Heart left ventricle (tissue), 16 donors: ENCODE measurements around the gene LCLAT1. TPM values are rescaled to one million over a fixed set of nuclear protein-coding genes. Genes with fewer than 3 reads are reported as not detected.
"Not testable (repeated sequence)": the region's sequence is repeated elsewhere in the genome, so short reads cannot be mapped to it uniquely, and the experiment has no call there.

Experiments
- ATAC-seq, 4 donors: fragments of 200-7000 bp; cut with Tn5 transposase; one replicate each; pipeline ENCODE4 v1.9.1; 2020 to 2022; ENCODE audit warnings: moderate library complexity in 4 of 4, mild to moderate bottlenecking in 3 of 4, moderate number of reproducible peaks in 1 of 4
- DNase-seq, 5 donors: peaks; one replicate each; pipeline ENCODE4 v3.0.0-alpha.2; 2020
- H3K27ac ChIP-seq, 12 donors: fragments of 200-600 bp; sonication (generic) in 4 of 12; one replicate each; pipeline versions ENCODE4 v1.5.0 to v1.8.0; 2016 to 2022; ENCODE audit warnings: mild to moderate bottlenecking in 2 of 12
- H3K27me3 ChIP-seq, 9 donors: fragments of 200-600 bp; sonication (generic) in 2 of 9; one replicate each; pipeline versions ENCODE4 v1.5.1 to v1.8.0; 2016 to 2022; ENCODE audit warnings: mild to moderate bottlenecking in 3 of 9
- H3K36me3 ChIP-seq, 9 donors: fragments of 200-600 bp; sonication (generic) in 2 of 9; one replicate each; pipeline versions ENCODE4 v1.5.0 to v1.8.0; 2018 to 2022; ENCODE audit warnings: mild to moderate bottlenecking in 2 of 9
- H3K4me1 ChIP-seq, 12 donors: fragments of 200-600 bp; sonication (generic) in 4 of 12; one replicate each; pipeline versions ENCODE4 v1.5.0 to v1.8.0; 2016 to 2022; ENCODE audit warnings: mild to moderate bottlenecking in 3 of 12
- H3K4me3 ChIP-seq, 12 donors: fragments of 200-600 bp; sonication (generic) in 4 of 12; one replicate each; pipeline versions ENCODE4 v1.5.0 to v1.8.0; 2017 to 2022; ENCODE audit warnings: mild to moderate bottlenecking in 9 of 12, moderate library complexity in 4 of 12
- H3K9me3 ChIP-seq, 12 donors: fragments of 200-600 bp; sonication (generic) in 4 of 12; one replicate each; pipeline versions ENCODE4 v1.5.0 to v1.8.0; 2016 to 2022; ENCODE audit warnings: mild to moderate bottlenecking in 1 of 12
- POLR2A ChIP-seq, 2 donors: fragments of 450-650 bp; IDR thresholded peaks; one replicate each; pipeline ENCODE4 v1.6.1; 2017; ENCODE audit warnings: antibody characterized with exemption in 2 of 2, mild to moderate bottlenecking in 2 of 2, moderate library complexity in 2 of 2
- WGBS, 4 donors: extraction: QIAGEN DNeasy Blood & Tissue Kit in 2 of 4; methylation state at CpG; one replicate each; pipeline versions ENCODE4 v1.1.5 to v1.1.7; 2013 to 2018; 5-methylcytosine and 5-hydroxymethylcytosine counted together
- intact Hi-C, 10 donors: fragments of 100-400 bp; cut with DNase I; formaldehyde crosslinking; loops; one replicate each; pipeline versions ENCODE4 v1.11.1 to v1.14.2; 2022
- polyA plus RNA-seq, 2 donors: library from polyadenylated mRNA; stranded (reverse); fragments of 200-250 nt; gene quantifications; one replicate each; pipeline ENCODE4 v1.2.3, GENCODE V29; 2013
- total RNA-seq, 9 donors: library from RNA; depleted of rRNA in 2 of 9; stranded (reverse); fragments of >200 nt in 2 of 9; fragmentation: NEBNext Ultra II Directional in 3 of 9; extraction: Animal tissue kit (Norgen Biotek cat#: 25700) in 3 of 9; gene quantifications; one replicate each; pipeline versions ENCODE4 v1.1.0 to v1.2.4, GENCODE V29; 2016 to 2023
- TF ChIP-seq, protein P1 (sequence below), 12 donors: fragments of 200-600 bp; sonication (generic) in 4 of 12; IDR thresholded peaks; one replicate each; pipeline versions ENCODE4 v1.5.0 to v1.8.0; 2018 to 2022; ENCODE audit warnings: antibody characterized with exemption in 12 of 12, mild to moderate bottlenecking in 5 of 12
- donor health status: ischemic (EF 13 %, LVEDD 7.1; RV severe dilation, severe dysfunction).
- donor health status: healthy with polysubstance abuse.
- donor health status: DM: no; HTN: yes; CAD: no.
- donor health status: DM: no; HTN: no; CAD: no.
- donor health status: ischemic (EF 25% LVEDD 6.9; RV normal size, moderate dysfunction).
- donor health status: ischemic (EF 25% LVEDD 5.7; RV mildly dilated, moderate dysfunction).
- donor health status: healthy.
- donor health status: DM: yes; HTN: yes; CAD: no.
- donor health status: ischemic (EF 35%, LVEDD 5.7; RV mildly dilated, moderate dysfunction).
- donor health status: nonischemic (EF 11% LVEDD 7.7; RV severe dilation, severe dysfunction).
- donor health status: DM: yes; HTN: yes; CAD: no.
- donor health status: PGD.
- donor health status: ischemic (EF 29% LVEDD 5.4; RV normal size, mild dysfunction).
- donor health status: nonischemic (EF 23%, LVEDD 6.1; RV moderate dilation, normal function).

LCLAT1 gene
- total and polyA plus RNA-seq, 11 donors = 9.8 to 70.2 (median 43.8) TPM

DNA sequence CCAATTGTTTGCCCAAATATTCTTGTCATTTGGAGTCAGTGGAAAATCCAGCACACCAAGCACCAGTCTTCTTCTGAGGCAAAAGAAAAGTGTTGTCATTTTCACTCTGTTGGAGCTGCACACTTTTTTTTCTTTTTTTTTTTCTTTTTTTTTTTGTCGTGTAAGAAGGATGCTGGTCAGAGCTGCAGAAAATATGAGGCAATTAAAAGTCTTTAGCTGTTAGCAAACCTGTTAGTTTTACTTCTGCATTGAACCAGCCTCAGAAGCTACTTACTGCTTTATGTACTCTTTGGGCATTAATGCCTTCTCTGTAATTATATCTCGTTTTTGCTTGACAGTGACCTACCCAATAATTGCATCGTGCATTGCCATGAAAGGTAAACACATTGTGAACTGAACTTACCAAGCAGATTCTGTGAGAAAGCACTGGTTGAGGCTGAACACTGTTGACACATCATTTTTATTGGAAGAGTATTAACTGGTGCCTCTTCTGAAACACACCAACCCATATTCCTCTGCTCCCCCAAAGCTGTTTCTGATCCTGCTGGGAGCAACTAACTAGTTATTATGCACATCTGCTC, 194.8 kb downstream of the LCLAT1 start:
- no peak overlapping the region for H3K27ac ChIP-seq
- WGBS, 4 donors = 59 to 88% (median 73%) methylated on average over 3 of the region's 3 CpGs
- no peaks in the 10 kb centered on the region for H3K27me3 ChIP-seq
- peaks cover 0 to 27% (median 17%) of the 10 kb centered on the region in 9 donors for H3K36me3 ChIP-seq
- H3K4me3 ChIP-seq = no peak overlapping the region
- intact Hi-C loops = no loop called here
- no peaks in the 10 kb centered on the region for H3K4me1 ChIP-seq
- no peak for DNase-seq
- ATAC-seq = no peak
- TF ChIP-seq, protein P1, sequence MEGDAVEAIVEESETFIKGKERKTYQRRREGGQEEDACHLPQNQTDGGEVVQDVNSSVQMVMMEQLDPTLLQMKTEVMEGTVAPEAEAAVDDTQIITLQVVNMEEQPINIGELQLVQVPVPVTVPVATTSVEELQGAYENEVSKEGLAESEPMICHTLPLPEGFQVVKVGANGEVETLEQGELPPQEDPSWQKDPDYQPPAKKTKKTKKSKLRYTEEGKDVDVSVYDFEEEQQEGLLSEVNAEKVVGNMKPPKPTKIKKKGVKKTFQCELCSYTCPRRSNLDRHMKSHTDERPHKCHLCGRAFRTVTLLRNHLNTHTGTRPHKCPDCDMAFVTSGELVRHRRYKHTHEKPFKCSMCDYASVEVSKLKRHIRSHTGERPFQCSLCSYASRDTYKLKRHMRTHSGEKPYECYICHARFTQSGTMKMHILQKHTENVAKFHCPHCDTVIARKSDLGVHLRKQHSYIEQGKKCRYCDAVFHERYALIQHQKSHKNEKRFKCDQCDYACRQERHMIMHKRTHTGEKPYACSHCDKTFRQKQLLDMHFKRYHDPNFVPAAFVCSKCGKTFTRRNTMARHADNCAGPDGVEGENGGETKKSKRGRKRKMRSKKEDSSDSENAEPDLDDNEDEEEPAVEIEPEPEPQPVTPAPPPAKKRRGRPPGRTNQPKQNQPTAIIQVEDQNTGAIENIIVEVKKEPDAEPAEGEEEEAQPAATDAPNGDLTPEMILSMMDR (IDR thresholded peaks at IDR 0.05) = no peak
- no peak for TF ChIP-seq POLR2A (IDR thresholded peaks at IDR 0.05)
- H3K9me3 ChIP-seq = no peaks in the 10 kb centered on the region

GRCh38 chr2:30643013-30643412, 196.0 kb downstream of the LCLAT1 start:
- H3K27me3 ChIP-seq, H3K4me3 ChIP-seq, intact Hi-C loops, H3K4me1 ChIP-seq, ATAC-seq, H3K9me3 ChIP-seq, H3K27ac ChIP-seq, DNase-seq: not testable (repeated sequence)
- peaks cover 0 to 27% (median 17%) of the 10 kb centered on the region in 9 donors for H3K36me3 ChIP-seq
- 92 to 100% (median 96%) methylated on average over 3 of the region's 4 CpGs for WGBS, 4 donors

DNA sequence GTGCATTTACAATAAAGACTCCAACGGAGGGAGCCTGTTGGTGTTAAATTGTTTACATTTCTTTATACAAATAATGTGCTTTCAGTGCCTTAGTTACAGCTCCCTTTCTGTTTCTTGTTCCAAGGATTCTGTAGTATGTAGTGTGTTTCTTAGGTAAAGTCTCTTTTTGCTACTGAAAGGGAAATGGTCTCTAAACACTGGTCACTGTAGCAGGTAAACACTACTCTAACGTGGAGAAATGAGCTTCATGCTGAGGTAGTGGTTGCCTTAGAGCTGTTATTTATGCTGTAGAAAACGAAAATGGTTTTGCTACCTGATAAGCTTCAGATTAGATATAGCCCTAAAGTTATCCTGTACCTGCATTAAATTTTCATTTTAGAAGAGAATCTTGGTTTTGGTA, 196.6 kb downstream of the LCLAT1 start:
- H3K4me3 ChIP-seq = no peak overlapping the region
- ATAC-seq (no peak), DNase-seq (no peak)
- H3K4me1 ChIP-seq = no peaks in the 10 kb centered on the region
- no peaks in the 10 kb centered on the region for H3K27me3 ChIP-seq
- 68 to 82% (median 74%) methylated on average over 3 of the region's 3 CpGs for WGBS, 4 donors
- H3K9me3 ChIP-seq = no peaks in the 10 kb centered on the region
- H3K27ac ChIP-seq = no peak overlapping the region
- TF ChIP-seq POLR2A (IDR thresholded peaks at IDR 0.05) = no peak
- TF ChIP-seq, protein P1 (IDR thresholded peaks at IDR 0.05) = no peak
- peaks cover 0 to 27% (median 17%) of the 10 kb centered on the region in 9 donors for H3K36me3 ChIP-seq
- intact Hi-C loops = no loop called here

- no peak overlapping the region for H3K27ac ChIP-seq
- no peak for ATAC-seq
- peaks cover 0 to 21% (median 13%) of the 10 kb centered on the region in 9 donors for H3K36me3 ChIP-seq
- WGBS, 4 donors = 95 to 98% (median 96%) methylated on average over 3 of the region's 3 CpGs
- H3K27me3 ChIP-seq = no peaks in the 10 kb centered on the region
- peaks cover 0 to 6% (median 0%) of the 10 kb centered on the region in 12 donors for H3K4me1 ChIP-seq
- H3K9me3 ChIP-seq = no peaks in the 10 kb centered on the region
- DNase-seq = no peak
- TF ChIP-seq, protein P1 (IDR thresholded peaks at IDR 0.05) = no peak
- TF ChIP-seq POLR2A (IDR thresholded peaks at IDR 0.05) = no peak
- H3K4me3 ChIP-seq = no peak overlapping the region
- intact Hi-C loops = no loop called here
Measured at GRCh38 chr2:30645081-30645744, 198.2 kb downstream of the LCLAT1 start.
